ENCODE measurements around the gene SFMBT1. TPM values are rescaled to one million over a fixed set of nuclear protein-coding genes. Genes with fewer than 3 reads are reported as not detected.

The SFMBT1 gene
- polyA plus RNA-seq, 3 donors = 0.61 to 2.7 (median 0.91) TPM

DNA sequence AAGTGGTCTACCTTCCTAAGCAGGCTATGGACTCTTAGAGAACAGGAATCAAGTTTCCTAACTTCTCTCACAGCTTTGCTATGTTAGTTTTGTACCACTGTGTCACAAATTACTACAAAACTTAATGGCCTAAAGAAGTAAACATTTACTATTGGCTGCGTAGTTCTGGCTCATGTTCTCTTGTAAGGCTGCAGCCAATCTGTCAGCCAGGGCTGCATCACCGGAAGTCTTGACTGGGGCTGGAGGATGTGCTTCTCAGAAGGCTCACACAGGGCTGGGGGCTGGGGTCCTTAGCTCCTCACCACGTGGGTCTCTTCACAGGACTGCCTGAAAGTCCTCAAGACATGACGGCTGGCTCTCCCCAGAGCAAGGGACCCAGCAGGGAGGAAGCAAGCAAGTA lies 164.0 kb downstream of the SFMBT1 start:
- Histone ChIP-seq H3K4me1 (ENCODE audit: control insufficient read depth in 1 of 2, insufficient read depth in 2 of 2, low read length in 2 of 2) (no peaks in the 10 kb centered on the region), H3K9me3 (replicated peaks in 1 of 2; ENCODE audit: control insufficient read depth in 1 of 2, insufficient read depth in 1 of 2, low read length in 2 of 2) (peaks cover 0 to 6% of the 10 kb centered on the region in 2 donors), H3K9ac (ENCODE audit: insufficient read depth, low read length, poor library complexity, severe bottlenecking) (no peak overlapping the region), H4K20me1 (ENCODE audit: insufficient read depth, low read length) (peaks cover 86% of the 10 kb centered on the region), H2AFZ (ENCODE audit: insufficient read depth, low read depth, low read length, poor library complexity, severe bottlenecking) (no peak overlapping the region), H3K36me3 (replicated peaks in 1 of 2; ENCODE audit: control insufficient read depth in 1 of 2, insufficient read depth in 2 of 2, low read length in 2 of 2) (peaks cover 12 to 48% of the 10 kb centered on the region in 2 donors), H3K27me3 (ENCODE audit: control insufficient read depth in 2 of 2, insufficient read depth in 2 of 2, low read length in 2 of 2) (no peaks in the 10 kb centered on the region), H3K4me3 (replicated peaks in 1 of 3; ENCODE audit: low read depth in 2 of 3, low read length in 3 of 3) (no peak overlapping the region), H3K27ac (ENCODE audit: low read depth in 1 of 2, low read length in 2 of 2) (no peak overlapping the region), H3K79me2 (ENCODE audit: insufficient read depth, low read length) (peaks cover 52% of the 10 kb centered on the region), H3K4me2 (replicated peaks; ENCODE audit: extremely low read depth, low read length, poor library complexity, severe bottlenecking) (no peak overlapping the region)
- Mint-ChIP-seq H3K27ac (peak overlapping the region in 1 of 7 donors; percentile 54), H3K4me3 (no peak overlapping the region), H3K9me3 (peaks cover 0 to 13% (median 4%) of the 10 kb centered on the region in 7 donors), H3K4me1 (peaks cover 2% of the 10 kb centered on the region), H3K36me3 (peaks cover 44 to 59% of the 10 kb centered on the region in 2 donors), H3K27me3 (ENCODE audit: low read depth in 3 of 3) (no peaks in the 10 kb centered on the region)
- intact Hi-C loops (cut with micrococcal nuclease) = no loop called here
- TF ChIP-seq, protein P1, sequence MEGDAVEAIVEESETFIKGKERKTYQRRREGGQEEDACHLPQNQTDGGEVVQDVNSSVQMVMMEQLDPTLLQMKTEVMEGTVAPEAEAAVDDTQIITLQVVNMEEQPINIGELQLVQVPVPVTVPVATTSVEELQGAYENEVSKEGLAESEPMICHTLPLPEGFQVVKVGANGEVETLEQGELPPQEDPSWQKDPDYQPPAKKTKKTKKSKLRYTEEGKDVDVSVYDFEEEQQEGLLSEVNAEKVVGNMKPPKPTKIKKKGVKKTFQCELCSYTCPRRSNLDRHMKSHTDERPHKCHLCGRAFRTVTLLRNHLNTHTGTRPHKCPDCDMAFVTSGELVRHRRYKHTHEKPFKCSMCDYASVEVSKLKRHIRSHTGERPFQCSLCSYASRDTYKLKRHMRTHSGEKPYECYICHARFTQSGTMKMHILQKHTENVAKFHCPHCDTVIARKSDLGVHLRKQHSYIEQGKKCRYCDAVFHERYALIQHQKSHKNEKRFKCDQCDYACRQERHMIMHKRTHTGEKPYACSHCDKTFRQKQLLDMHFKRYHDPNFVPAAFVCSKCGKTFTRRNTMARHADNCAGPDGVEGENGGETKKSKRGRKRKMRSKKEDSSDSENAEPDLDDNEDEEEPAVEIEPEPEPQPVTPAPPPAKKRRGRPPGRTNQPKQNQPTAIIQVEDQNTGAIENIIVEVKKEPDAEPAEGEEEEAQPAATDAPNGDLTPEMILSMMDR (IDR thresholded peaks at IDR 0.05) = no peak
- no peak for DNase-seq
- WGBS (ENCODE audit: insufficient coverage) = 77% methylated on average over 4 of the region's 4 CpGs

DNA sequence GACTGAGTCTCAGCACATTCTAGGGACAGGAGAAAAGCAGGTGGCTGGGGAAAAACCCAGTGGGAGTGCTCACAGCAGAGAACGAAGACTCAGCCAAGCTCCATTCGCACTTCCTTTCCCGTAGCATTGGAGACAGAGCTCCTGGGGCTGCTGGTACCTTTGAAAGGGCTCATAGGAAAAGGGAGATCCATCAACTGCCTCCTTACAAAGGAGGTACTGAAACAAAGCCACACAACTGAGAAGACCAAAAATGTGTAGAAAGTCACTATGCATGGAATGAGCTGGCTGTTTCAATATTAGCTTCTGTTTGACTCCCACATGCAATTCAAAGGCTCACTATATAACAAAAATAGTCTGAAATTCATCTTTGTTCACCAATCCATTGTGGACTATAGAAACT lies 165.4 kb downstream of the SFMBT1 start:
- 67% methylated on average over 3 of the region's 3 CpGs for WGBS (ENCODE audit: insufficient coverage)
- H3K9me3 Mint-ChIP-seq = peaks cover 0 to 10% (median 2%) of the 10 kb centered on the region in 7 donors
- Histone ChIP-seq H3K4me2 (replicated peaks; ENCODE audit: extremely low read depth, low read length, poor library complexity, severe bottlenecking) (no peak overlapping the region), H3K27ac (ENCODE audit: low read depth in 1 of 2, low read length in 2 of 2) (no peak overlapping the region), H3K9me3 (replicated peaks in 1 of 2; ENCODE audit: control insufficient read depth in 1 of 2, insufficient read depth in 1 of 2, low read length in 2 of 2) (peaks cover 0 to 6% of the 10 kb centered on the region in 2 donors), H3K4me3 (replicated peaks in 1 of 3; ENCODE audit: low read depth in 2 of 3, low read length in 3 of 3) (no peak overlapping the region), H3K27me3 (ENCODE audit: control insufficient read depth in 2 of 2, insufficient read depth in 2 of 2, low read length in 2 of 2) (no peaks in the 10 kb centered on the region), H3K4me1 (ENCODE audit: control insufficient read depth in 1 of 2, insufficient read depth in 2 of 2, low read length in 2 of 2) (peaks cover 4% of the 10 kb centered on the region in 2 donors), H4K20me1 (ENCODE audit: insufficient read depth, low read length) (peaks cover 85% of the 10 kb centered on the region), H3K9ac (ENCODE audit: insufficient read depth, low read length, poor library complexity, severe bottlenecking) (no peak overlapping the region), H2AFZ (ENCODE audit: insufficient read depth, low read depth, low read length, poor library complexity, severe bottlenecking) (no peak overlapping the region), H3K36me3 (replicated peaks in 1 of 2; ENCODE audit: control insufficient read depth in 1 of 2, insufficient read depth in 2 of 2, low read length in 2 of 2) (peaks cover 10 to 34% of the 10 kb centered on the region in 2 donors), H3K79me2 (ENCODE audit: insufficient read depth, low read length) (peaks cover 48% of the 10 kb centered on the region)
- no peak for DNase-seq
- H3K4me1 Mint-ChIP-seq = peaks cover 12% of the 10 kb centered on the region
- H3K27ac Mint-ChIP-seq = peak overlapping the region in 2 of 7 donors; percentile 21 to 61
- TF ChIP-seq, protein P1 (IDR thresholded peaks at IDR 0.05) = no peak
- no peaks in the 10 kb centered on the region for H3K27me3 Mint-ChIP-seq (ENCODE audit: low read depth in 3 of 3)
- intact Hi-C loops (cut with micrococcal nuclease) = no loop called here
- peaks cover 33 to 45% of the 10 kb centered on the region in 2 donors for H3K36me3 Mint-ChIP-seq
- no peak overlapping the region for H3K4me3 Mint-ChIP-seq
